CMK (cell line): Measurements from ENCODE around the gene KIAA1549.
"Not testable (repeated sequence)": the region's sequence is repeated elsewhere in the genome, so short reads cannot be mapped to it uniquely, and the experiment has no call there.

Experiments
- DNase-seq: peaks from one replicate; pipeline ENCODE4 v3.0.0-alpha.2; 2010; ENCODE audit warnings: low read depth

The KIAA1549 gene

DNA sequence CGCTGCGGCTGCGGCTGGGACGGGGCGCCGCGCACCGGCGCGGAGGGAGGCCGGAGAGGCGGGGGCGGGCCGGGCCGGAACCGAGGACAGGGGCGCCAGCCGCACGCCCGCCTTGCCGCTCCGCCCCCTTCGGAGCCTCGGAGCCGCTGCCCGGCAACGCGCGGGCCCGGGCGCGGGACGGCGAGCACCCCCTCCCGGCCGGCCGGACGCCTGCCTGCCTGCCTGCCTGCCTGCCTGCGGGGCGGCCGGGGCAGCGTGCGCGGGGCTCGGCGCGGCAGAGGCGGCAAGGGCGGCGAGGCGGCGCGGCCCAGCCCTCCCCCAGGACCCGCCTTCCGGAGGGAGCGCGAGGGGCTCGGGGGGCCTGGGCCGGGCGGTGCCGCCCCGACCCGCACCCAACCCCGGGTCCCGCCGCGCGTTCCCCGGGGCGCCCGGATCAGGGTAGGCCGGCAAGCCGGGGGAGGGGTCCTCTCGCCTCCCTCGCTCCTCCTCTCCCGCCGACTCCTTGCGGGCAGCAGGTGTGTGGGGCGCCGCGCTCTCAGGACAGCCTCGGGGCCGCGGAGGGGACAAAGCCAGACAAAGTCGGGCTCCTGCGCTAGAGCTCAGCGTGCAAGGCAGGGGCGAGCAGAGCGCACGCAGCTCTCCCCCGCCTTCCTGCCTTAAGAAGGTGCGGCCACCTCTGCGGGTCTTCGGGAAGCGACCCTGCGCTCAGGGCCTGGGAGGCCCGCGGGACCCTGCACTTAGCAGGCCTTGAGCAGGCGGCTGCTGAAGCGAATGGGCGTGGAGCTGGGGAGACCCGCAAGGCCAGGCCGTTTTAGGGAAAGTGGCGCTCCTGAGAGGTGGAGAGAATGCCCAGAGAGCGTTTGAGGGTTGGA, at the start of gene KIAA1549:
KIAA1549 (minus strand) TSS at position 58 of the 872 bp plus-strand sequence. CDS start 120 bp downstream, outside the sequence.
- DNase-seq, result no peak

DNA sequence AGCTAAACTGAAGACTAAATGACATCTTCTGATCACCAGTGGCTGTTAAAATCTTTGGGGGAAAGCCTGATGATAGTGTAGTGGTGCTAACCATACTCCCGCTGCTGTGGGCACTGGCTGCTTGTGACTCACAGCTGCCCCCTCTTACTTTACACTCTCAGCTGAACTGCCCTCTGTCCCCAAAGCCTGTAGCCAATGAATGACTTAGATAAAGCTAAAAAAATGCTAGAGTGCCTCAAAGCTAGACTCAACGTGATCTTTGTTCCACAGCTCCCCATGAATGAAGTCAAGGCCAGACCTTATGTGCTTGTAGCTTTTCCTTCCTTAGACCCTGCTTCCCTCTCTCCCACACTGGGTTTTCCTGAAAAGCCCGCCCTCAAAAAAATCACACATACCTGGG, 48.2 kb upstream of the KIAA1549 start:
- DNase-seq, result no peak

DNA sequence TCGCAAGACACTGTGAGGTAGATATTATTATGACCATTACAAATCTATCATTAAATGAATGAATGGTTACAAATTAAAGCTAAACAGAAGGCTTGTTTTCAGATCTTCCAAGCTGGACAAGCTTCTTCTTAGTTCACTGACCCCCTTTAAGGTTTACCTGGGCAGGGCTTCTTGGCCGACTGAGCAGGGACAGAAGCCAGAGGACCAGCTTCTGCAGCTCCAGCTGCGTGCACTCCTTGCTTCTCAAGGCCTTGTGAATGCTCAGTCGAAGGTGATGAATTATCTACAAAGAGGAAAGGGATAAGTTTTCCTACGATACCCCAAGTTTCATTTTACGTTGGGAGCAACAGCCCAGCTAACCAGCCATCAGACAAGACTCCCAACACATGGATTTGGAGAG, 45.4 kb upstream of the KIAA1549 start:
- no peak for DNase-seq

DNA sequence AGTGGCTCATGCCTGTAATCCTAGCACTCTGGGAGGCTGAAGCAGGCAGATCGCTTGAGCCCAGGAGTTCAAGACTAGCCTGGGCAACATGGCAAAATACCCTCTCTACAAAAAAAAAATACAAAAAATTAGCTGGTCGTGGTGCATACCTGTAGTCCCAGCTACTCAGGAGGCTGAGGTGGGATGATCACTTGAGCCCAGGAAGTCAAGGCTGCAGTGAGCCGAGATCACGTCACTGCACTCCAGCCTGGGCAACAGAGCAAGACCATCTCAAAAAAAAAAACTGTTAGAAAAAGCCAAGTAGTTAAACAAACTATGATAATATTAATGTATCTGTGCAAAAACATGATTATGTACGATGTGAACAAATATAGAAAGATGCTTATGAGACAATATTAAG, 44.7 kb upstream of the KIAA1549 start:
- not testable (repeated sequence) for DNase-seq

DNA sequence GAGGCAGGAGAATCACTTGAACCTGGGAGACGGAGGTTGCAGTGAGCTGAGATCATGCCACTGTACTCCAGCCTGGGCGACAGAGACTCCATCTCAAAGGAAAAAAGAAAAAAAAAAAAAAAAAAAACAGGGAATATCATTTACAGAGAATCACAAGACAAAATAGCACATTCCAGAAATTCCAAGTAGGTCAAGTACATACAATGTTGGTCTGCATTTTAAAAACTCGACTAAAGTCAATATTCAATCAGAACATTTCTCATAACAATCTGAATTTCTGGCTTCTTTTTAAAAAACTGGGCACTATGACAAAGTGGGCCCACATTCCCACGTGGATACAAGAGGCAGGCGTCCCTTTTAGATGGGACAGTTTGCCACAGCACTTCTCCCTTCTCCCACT, 41.9 kb upstream of the KIAA1549 start:
- DNase-seq, result no peak

DNA sequence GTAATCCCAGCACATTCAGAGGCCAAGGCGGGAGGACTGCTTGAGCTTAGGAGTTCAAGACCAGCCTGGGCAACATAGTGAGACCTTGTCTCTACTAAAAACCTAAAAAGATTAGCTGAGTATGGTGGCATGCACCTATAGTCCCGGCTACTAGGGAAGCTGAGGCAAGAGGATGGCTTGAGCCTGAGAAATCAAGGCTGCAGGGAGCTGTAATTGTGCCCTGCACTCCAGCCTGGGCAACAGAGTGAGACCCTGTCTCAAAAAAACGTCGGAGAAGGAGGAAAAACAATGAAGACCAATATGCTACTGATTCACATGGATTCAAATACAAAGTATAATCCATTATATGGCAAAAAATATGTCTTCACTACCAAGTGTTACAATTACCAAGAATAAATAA, 41.1 kb upstream of the KIAA1549 start:
- DNase-seq, result no peak

DNA sequence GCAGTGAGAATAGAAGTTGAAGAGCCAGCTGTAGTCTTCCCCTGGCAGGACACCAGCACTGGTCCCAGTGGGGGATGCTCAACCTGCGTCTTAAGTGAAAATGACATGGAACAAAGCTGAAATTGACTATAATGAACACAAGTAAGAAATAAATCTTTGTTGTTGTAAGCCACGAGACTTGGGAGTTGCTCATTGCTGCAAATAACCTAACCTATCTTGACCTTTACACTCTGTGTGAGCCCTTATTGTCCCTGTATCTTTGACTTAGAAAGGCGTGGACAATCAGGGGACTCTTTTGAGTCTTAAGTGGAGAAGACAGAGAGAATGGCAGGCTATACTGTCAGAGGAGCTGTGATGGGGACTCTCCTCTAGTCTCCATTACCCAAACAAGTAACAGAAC, 37.7 kb upstream of the KIAA1549 start:
- DNase-seq, result no peak

DNA sequence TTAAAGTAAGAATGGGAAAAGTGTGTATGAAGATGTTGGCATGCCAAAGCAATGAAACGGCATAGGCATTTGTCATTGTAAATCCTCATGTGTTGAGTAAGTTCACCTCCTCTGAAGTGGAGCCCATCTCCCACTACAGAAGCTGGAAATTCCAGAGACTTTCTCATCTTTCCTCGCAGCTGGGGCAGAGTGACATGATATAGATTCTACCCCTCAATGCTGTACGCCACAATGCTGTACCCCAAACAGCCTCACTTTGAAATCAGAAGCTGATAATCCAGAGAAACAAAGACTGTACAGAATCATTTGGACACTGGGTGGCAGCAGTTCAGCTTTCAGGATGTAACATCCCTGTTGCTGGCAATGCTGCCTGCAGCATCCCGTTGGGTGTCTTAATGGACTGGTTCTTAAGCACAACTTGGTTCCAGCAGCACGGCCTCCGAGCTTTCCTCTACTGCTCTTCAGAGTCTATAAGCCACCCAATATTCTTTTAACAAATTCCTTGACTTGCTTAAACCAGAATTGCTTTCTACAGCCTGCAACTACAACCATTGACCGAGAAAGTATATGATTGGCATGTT, 35.8 kb upstream of the KIAA1549 start:
- DNase-seq, result peak; percentile 37

DNA sequence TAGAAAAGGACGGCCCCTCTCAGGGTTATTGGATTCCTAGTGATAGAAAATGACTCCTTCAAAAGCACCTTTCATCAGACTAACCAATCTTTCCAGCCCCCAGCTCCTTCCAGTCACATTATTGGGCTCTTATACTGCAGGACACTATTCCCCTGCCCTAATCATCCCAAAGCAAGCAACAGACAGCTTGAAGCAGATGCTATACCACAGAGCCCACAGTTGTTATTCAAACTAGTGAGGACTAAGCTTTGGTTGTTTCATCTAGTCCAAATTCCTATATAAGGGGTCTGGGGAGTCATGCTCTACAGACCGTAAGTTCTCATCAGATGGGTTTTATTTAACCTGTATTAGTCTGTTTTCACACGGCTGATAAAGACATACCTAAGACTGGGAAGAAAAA, 30.2 kb upstream of the KIAA1549 start:
- DNase-seq, result no peak

DNA sequence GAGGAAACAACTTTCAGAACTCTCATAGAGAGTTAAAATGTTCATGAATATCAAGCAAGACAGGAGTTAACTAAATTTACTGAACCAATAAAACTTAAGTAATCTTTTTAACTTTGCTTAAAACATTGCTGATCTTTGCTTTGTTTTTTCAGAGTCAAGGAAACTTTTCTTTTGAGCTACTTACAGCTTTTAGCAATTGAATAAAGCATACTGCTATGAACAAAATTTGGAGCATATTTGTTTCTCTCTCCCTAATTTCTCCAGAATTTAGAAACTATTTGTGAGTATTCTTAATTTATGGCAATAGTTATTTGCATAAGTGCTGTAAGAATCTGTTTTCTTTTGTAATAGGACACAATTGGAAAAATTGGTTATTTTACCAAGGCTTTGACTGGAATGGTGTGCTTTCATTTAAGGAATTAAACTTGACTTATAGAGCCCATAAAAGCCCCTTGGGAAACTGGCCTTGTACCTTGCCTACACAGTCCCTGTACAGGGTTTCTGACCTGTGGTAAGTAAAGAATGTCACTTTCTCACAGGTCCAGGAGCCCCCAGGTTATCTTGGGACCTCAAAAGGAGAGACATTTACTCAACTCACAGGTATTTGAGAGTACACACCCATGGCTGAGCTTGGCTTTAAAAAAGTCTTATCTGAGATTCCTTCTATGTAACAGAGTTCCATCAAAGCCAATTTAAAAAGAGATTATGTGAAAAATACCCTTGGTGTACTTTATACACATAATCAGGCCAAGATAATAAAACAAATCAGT, 23.3 kb upstream of the KIAA1549 start:
- DNase-seq, result no peak

DNA sequence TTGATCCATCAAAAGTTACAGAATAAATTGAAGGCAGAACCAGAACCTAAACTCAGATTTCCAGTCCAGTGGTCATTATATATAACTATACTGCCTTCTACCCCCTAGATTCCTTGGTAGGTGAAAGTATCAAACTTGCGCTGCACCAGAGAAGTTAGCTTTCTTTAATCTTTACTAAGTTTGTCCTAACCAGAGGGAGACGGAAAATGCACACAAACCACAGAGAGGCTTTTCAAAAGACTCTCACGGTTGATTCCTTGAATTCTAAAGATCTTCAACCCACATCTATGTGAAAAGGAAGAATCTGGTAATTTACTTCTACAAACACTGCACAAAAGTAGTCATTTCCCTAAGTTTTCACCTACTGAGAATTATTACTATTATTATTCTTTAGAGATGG, 18.2 kb upstream of the KIAA1549 start:
- DNase-seq, result no peak

DNA sequence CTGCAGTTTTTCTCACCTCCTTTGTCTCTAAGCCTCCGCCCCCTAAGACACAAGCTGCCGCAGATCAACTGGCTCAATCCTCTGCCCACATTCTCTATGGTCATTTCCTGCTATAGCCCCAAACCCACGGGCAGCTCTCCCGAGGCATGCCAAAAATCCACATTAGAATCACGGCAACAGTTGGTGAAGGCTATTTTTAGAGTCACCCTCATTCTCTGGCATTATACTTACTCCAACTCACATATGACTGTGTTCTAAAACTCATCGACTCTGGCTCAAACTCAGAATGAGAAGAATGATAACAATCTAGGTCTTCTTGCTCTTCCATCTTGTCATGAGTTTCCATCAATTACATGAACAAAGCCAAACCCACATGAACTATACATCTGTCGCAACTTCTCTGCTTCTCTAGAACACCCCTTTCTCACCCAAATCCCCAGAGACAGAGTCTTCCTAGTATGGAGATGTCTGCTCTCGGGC, 10.9 kb upstream of the KIAA1549 start:
- no peak for DNase-seq

DNA sequence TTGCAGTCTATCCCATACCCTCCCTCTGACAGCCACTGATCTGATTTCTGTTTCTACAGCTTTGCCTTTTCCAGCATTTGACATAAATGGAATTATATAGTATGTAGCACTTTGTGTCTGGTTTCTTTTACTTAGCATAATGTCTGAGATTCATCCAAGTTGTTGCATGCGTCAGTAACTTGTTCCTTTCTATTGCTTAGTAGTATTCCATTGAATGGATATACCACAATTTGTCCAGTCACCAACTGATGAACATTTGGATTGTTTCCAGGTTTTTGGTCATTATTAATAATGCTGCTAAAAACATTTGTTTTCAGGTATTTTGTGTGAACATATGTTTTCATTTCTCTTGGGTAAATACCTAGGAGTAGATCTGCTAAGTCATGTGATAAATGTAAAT, 6.5 kb upstream of the KIAA1549 start:
- no peak for DNase-seq

DNA sequence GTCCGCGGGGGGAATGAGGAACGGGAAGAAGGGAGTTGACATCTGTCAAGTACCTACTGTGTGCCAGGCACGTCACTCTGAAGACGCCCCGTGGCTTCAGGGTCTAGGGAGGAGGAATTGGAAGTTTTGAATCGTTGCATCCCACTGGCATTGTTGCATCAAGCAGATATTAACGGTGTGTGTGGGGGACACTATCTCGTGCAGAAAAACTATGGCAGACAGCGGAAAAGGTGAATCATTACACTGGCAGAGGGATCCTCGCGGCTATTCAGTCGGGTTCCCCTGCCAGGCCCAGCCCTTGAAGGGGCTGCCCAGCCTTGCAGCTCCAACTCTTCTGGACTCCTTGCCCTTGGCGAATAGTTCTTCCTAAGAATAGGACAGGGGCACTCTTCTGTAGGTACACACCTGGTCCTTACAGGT, 1.0 kb upstream of the KIAA1549 start:
- no peak for DNase-seq

DNA sequence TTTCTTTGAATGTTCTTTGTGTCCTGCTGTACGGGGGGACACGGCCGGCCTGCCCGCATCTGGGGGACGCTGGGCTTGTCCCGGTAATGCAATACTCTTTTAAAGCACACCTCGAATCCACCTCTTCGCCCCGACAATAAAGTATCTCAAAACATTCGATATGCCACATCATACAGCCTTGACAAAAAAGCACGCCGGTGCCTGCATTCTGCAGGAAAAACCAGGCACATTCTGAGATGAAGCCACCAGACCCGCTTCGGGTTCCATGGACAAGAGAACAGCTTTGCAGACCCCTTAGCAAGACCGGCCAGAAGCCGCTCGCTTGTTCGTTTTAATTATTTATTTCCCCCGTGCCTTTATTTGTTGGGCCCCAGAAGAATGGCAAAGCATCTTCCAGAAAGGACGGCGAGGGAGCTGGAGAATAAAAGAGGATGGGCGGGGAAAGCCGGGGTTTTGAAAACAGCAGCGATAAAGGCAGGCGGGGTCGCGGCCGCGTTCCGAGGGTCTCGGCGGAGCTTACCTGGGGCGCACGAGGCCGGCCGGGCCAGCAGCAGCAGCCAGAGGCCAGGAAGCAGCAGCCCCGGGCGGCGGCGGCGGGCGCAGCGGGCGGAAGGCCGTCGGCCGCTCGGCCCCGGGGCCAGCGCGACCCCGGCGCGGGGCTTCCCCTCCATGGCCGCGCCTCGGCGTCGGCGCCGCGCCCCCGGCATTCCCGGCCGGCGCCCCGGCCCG, 462 bp downstream of the KIAA1549 start:
- no peak for DNase-seq

DNA sequence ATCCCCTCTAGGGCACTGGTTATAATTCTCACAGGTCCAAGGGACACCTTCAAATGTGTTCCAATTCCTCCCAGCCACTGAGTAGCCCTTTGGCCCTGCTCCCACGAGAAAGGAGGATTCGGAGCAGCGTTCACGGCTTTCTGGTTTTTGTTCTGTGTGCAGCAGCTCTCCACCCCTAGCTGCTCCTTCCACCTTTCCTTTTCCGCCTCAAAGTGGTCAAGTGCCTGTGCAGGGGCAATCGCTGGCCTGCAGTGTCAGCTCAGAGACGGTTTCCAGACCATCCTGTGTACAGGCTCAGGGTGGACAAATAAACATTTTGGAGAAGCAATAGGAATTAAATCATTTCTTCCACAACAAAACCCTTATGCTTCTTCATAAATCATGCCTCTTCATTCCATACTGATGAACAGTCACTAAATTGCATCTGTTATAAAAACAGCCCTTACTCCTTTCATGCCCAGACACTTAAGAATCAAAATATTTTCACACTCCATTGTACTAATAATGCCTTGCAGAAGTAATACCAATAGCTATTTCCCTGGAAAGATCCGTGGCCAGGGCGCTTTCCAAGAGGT, 1.1 kb downstream of the KIAA1549 start:
- DNase-seq, result no peak

DNA sequence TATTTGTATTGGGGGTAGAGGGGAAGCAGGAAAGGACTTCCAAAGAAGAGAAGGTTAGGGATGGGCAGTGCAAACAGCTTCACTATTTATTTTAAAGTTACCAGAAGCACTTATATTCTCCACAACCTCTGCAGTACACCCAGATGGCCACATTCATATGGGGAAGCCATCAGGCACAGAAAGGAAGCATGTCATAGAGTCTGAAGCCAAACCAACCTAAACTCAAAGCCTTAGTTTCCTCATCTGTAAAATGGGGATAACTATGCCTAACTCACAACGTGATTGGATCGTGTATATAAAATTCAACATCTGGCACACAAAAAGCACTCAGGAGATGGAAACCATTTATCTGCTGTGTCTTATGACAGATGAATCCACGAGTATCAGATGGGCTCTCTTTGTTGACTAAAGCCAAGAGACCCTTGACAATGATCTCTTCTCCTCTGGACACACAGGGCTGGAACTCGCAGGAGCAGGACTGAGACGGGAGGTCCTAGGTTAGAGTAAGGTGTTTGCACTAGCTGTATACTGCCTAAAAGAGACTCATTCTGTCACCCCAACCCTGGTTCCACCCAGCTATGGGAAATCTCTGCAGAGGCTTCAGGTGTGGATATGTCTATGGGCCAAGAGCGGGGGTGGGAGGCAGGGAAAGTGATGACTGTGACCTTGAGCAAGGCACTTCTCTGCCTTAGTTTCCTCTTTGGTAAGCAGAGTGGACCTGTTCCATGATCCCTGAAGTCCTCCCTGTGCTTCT, 1.8 kb downstream of the KIAA1549 start:
- DNase-seq, result no peak

DNA sequence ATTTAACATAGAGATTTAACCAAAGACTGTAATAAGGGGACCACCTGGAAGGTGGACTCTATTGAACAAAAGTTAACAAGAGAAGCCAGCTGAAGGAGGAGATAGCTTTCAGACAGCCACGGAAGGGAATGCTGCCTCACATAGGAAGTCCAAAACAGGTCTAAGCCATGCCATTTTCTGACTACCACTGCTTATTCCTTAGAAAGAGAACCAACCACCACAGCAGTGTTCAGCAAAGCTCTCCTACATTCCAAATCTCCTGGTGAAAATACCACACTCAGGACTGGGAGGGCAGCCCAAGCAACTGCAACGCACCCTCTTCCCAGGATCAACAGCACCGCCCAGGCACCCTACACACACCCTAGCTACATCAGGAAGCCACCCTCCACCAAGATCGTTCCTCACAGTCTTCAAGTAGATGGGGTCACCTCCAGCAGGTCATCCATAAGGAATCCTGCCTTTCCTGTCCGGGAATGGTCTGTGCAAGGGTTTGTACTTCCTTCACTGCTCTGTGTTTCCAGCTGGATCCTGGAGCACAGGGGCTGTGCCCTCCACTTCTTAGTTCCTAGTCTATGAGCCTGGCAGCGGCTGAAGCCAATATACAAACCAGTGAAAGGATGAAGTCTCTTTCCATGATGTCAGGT, 2.5 kb downstream of the KIAA1549 start:
- DNase-seq, result no peak

DNA sequence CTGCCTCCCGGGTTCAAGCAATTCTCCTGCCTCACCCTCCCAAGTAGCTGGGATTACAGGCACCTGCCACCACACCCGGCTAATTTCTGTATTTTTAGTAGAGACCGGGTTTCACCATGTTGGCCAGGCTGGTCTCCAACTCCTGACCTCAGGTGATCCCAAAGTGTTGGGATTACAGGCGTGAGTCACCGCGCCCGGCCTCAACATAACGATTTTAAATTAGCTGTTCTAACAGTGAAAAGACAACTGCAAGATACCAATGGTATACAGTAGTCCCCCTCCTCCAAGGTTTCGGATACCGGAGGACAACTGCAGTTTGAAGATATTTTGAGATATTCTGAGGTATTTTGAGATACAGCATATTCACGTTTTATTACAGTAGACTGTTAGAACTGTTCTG, 5.0 kb downstream of the KIAA1549 start:
- DNase-seq, result not testable (repeated sequence)

DNA sequence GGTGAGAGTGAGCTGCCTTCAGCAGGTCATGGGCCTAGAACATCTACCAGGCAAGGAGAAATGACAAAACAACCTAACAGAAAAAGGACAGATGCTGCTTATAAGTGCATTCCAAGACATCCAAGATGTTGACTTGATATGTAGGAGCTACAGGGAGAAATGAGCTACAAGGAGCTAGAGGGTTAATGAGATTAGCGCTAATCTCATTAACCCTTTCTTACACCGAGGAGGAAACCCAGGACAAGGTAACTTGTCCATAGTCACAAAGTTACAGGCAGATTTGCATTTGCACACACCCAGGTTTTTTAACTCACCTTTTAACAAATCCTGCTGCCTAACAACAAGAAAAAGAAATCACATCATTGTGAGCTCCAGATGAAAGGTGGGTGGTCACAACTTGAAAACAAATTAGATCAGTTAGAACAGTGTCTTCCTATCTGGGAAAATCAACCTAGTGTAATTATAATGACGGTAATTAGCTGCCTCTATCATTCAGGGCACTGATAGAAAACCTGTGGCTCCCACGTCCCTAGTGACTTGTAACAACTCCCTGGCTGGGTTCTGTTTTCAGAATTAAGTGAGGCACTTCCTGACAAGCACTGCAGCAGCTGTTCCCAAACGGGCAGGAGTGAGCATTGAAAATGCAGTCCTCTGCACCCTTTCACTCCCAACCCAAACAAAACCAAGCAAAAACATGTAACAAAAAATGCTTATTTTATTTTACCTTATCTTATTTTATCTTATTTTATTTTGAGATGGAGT, 5.7 kb downstream of the KIAA1549 start:
- DNase-seq, result no peak
